SK-N-SH (cell line): Measurements from ENCODE around the gene HAUS6. TPM values are rescaled to one million over a fixed set of nuclear protein-coding genes. Genes with fewer than 3 reads are reported as not detected.

Source experiments
- CTCF ChIA-PET: fragments of 300-600, 350-600 bp; formaldehyde crosslinking; extraction: SDS; loops from one replicate; lab custom pipeline; 2021; lab: Yijun Ruan, JAX
- POLR2A ChIA-PET: fragments of 350-600 bp; sonication (Branson Sonifier 250); formaldehyde crosslinking; extraction: SDS; loops from one replicate; lab custom pipeline; 2020; ENCODE audit warnings: antibody characterized with exemption, inconsistent platforms; lab: Yijun Ruan, JAX
- DNase-seq: peaks from one replicate; pipeline ENCODE4 v3.0.0; 2012
- H2AFZ ChIP-seq: fragments of 200-600 bp; sonication (generic); 2 replicates; pipeline ENCODE4 v1.8.1; 2016; ENCODE audit warnings: antibody characterized with exemption, mild to moderate bottlenecking, low read depth
- H3F3A ChIP-seq: fragments of 200-600 bp; sonication (generic); replicated peaks from 2 replicates; pipeline ENCODE3; 2016; ENCODE audit warnings: antibody characterized with exemption, mild to moderate bottlenecking; ENCODE audit not compliant: insufficient read depth
- H3K27ac ChIP-seq, 2 experiments: fragments of 200-500 bp in 1 of 2; fragments of 200-600 bp in 1 of 2; sonication (Bioruptor generic) in 1 of 2; sonication (generic), shearing (Covaris generic) in 1 of 2; 2 replicates each; pipeline versions ENCODE4 v1.5.1 to v1.6.1; 2014 to 2016; ENCODE audit warnings: low read depth in 2 of 2, inconsistent platforms in 1 of 2, low read length in 1 of 2, mild to moderate bottlenecking in 1 of 2, mixed read lengths in 1 of 2
- H3K27me3 ChIP-seq: fragments of 200-600 bp; sonication (generic), shearing (Covaris generic); 2 replicates; pipeline ENCODE4 v1.6.1; 2016; ENCODE audit warnings: mixed run types; ENCODE audit not compliant: insufficient read depth
- H3K36me3 ChIP-seq, 2 experiments: fragments of 200-500 bp in 1 of 2; fragments of 200-600 bp in 1 of 2; sonication (Bioruptor generic) in 1 of 2; sonication (generic) in 1 of 2; replicated peaks in 1 of 2; 2 replicates each; pipeline versions ENCODE3 to v1.5.1; 2014 to 2016; ENCODE audit warnings: low read length in 1 of 2, mild to moderate bottlenecking in 1 of 2; ENCODE audit not compliant: insufficient read depth in 2 of 2, control insufficient read depth in 1 of 2
- H3K4me1 ChIP-seq, 2 experiments: fragments of 200-500 bp in 1 of 2; fragments of 200-600 bp in 1 of 2; sonication (Bioruptor generic) in 1 of 2; sonication (generic), shearing (Covaris generic) in 1 of 2; 2 replicates each; pipeline versions ENCODE4 v1.5.1 to v1.6.1; 2014 to 2016; ENCODE audit warnings: low read depth in 1 of 2, low read length in 1 of 2, mixed run types in 1 of 2; ENCODE audit not compliant: insufficient read depth in 2 of 2, control insufficient read depth in 1 of 2
- H3K4me2 ChIP-seq: fragments of 200-600 bp; sonication (generic), shearing (Covaris generic); 2 replicates; pipeline ENCODE4 v1.6.1; 2017; ENCODE audit warnings: mixed run types
- H3K4me3 ChIP-seq, 2 experiments: fragments of 200-500 bp in 1 of 2; fragments of 200-600 bp in 1 of 2; sonication (Bioruptor generic) in 1 of 2; sonication (generic), shearing (Covaris generic) in 1 of 2; 2 replicates each; pipeline versions ENCODE4 v1.5.1 to v1.8.1; 2014 to 2016; ENCODE audit warnings: low read depth in 2 of 2, inconsistent platforms in 1 of 2, low read length in 1 of 2, mild to moderate bottlenecking in 1 of 2, mixed read lengths in 1 of 2, moderate library complexity in 1 of 2
- H3K79me2 ChIP-seq: fragments of 200-600 bp; sonication (generic); 2 replicates; pipeline ENCODE4 v1.8.1; 2017; ENCODE audit warnings: mild to moderate bottlenecking; ENCODE audit not compliant: insufficient read depth
- H3K9ac ChIP-seq: fragments of 200-600 bp; sonication (generic); 2 replicates; pipeline ENCODE4 v1.6.1; 2017; ENCODE audit warnings: mixed run types
- H3K9me2 ChIP-seq: fragments of 200-600 bp; sonication (generic); 2 replicates; pipeline ENCODE4 v1.6.1; 2017; ENCODE audit warnings: mixed run types
- H3K9me3 ChIP-seq: fragments of 200-600 bp; sonication (generic); 2 replicates; pipeline ENCODE4 v1.6.1; 2017; ENCODE audit warnings: mixed run types, mild to moderate bottlenecking, moderate library complexity
- H4K20me1 ChIP-seq: fragments of 200-600 bp; sonication (generic); 2 replicates; pipeline ENCODE4 v1.6.1; 2017; ENCODE audit warnings: mild to moderate bottlenecking, mixed run types; ENCODE audit not compliant: insufficient read depth
- CTCF ChIP-seq: fragments of 200-600 bp; sonication (generic); IDR thresholded peaks from 2 replicates; pipeline ENCODE4 v1.6.1; 2017; ENCODE audit warnings: antibody characterized with exemption, mild to moderate bottlenecking, moderate library complexity
- ELF1 ChIP-seq: IDR thresholded peaks from 2 replicates; pipeline ENCODE4 v1.4.0; 2012
- FOSL2 ChIP-seq: IDR thresholded peaks from 2 replicates; pipeline ENCODE4 v1.4.0; 2012; ENCODE audit warnings: low read depth, mild to moderate bottlenecking, moderate library complexity, borderline replicate concordance
- FOXJ3 ChIP-seq: sonication (generic); formaldehyde crosslinking; IDR thresholded peaks from 2 replicates; pipeline ENCODE4 v1.5.1; 2020; ENCODE audit warnings: mild to moderate bottlenecking, missing genetic modification reagents
- FOXM1 ChIP-seq: IDR thresholded peaks from 2 replicates; pipeline ENCODE4 v1.4.0; 2012; ENCODE audit warnings: low read depth, mild to moderate bottlenecking
- GABPA ChIP-seq: IDR thresholded peaks from 2 replicates; pipeline ENCODE4 v1.4.0; 2012; ENCODE audit warnings: low read depth, mild to moderate bottlenecking
- MAX ChIP-seq: IDR thresholded peaks from 2 replicates; pipeline ENCODE4 v1.4.0; 2012; ENCODE audit warnings: low read depth
- NFIC ChIP-seq: IDR thresholded peaks from 2 replicates; pipeline ENCODE4 v1.4.0; 2012; ENCODE audit warnings: borderline replicate concordance
- POLR2AphosphoS5 ChIP-seq: IDR thresholded peaks from 2 replicates; pipeline ENCODE4 v1.6.1; 2012; ENCODE audit warnings: low read depth, low read length
- RCOR1 ChIP-seq: fragments of 150-350 bp; IDR thresholded peaks from 2 replicates; pipeline ENCODE4 v1.6.1; 2017; ENCODE audit warnings: antibody characterized with exemption, low read length
- RXRA ChIP-seq: IDR thresholded peaks from 2 replicates; pipeline ENCODE4 v1.4.0; 2012; ENCODE audit warnings: low read depth, mild to moderate bottlenecking, borderline replicate concordance
- TAF1 ChIP-seq: IDR thresholded peaks from 2 replicates; pipeline ENCODE4 v1.6.1; 2012; ENCODE audit warnings: low read depth, mild to moderate bottlenecking, low read length, moderate library complexity, borderline replicate concordance
- TCF12 ChIP-seq: IDR thresholded peaks from 2 replicates; pipeline ENCODE4 v1.4.0; 2012
- TEAD4 ChIP-seq: IDR thresholded peaks from 2 replicates; pipeline ENCODE4 v1.4.0; 2012; ENCODE audit warnings: mild to moderate bottlenecking, borderline replicate concordance; ENCODE audit not compliant: insufficient read depth
- USF2 ChIP-seq: fragments of 150-350 bp; IDR thresholded peaks from 2 replicates; pipeline ENCODE4 v1.6.1; 2017; ENCODE audit warnings: antibody characterized with exemption, low read length, low read depth, borderline replicate concordance
- WGBS: methylation state at CpG from one replicate; pipeline ENCODE4 v1.1.6; 2017; ENCODE audit warnings: low lambda C conversion rate; 5-methylcytosine and 5-hydroxymethylcytosine counted together
- polyA plus RNA-seq, 3 experiments: library from polyadenylated mRNA; depleted of rRNA; stranded (reverse); fragments of >200 nt; gene quantifications; 2 replicates each; pipeline ENCODE4 v1.2.3, GENCODE V29; 2012
- TF ChIP-seq, protein P1 (sequence below): IDR thresholded peaks from 2 replicates; pipeline ENCODE4; 2012
- TF ChIP-seq, protein P2 (sequence below): fragments of 150-350 bp; IDR thresholded peaks from 2 replicates; pipeline ENCODE4 v1.6.1; 2016; ENCODE audit warnings: mild to moderate bottlenecking, low read depth, low read length

Gene HAUS6
- polyA plus RNA-seq, 1 of the 3 experiments (the other 2 are of a cell fraction): 4.7 TPM

DNA sequence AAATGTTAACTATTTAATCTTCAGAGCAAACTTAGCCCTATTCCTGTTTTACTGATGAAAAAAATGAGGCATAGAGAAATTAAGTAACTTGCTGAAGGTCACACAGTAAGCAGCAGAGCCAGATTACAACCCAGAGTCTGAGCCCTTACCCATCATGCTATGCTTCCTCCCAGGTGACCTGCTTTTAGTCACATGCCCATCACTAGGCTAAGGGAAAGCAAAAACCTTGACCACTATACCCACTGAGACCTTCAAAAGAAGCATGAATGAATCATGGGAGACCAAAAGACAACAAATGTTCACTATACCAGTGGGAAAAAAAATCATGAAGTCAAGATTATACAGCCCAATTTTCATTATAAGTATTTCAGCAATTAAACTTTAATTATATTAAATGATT, 5.3 kb upstream of the HAUS6 start (continued):
- TF ChIP-seq, protein P1, sequence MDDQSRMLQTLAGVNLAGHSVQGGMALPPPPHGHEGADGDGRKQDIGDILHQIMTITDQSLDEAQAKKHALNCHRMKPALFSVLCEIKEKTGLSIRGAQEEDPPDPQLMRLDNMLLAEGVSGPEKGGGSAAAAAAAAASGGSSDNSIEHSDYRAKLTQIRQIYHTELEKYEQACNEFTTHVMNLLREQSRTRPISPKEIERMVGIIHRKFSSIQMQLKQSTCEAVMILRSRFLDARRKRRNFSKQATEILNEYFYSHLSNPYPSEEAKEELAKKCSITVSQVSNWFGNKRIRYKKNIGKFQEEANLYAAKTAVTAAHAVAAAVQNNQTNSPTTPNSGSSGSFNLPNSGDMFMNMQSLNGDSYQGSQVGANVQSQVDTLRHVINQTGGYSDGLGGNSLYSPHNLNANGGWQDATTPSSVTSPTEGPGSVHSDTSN: no peak
- TF ChIP-seq, protein P2, sequence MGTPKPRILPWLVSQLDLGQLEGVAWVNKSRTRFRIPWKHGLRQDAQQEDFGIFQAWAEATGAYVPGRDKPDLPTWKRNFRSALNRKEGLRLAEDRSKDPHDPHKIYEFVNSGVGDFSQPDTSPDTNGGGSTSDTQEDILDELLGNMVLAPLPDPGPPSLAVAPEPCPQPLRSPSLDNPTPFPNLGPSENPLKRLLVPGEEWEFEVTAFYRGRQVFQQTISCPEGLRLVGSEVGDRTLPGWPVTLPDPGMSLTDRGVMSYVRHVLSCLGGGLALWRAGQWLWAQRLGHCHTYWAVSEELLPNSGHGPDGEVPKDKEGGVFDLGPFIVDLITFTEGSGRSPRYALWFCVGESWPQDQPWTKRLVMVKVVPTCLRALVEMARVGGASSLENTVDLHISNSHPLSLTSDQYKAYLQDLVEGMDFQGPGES: no peak
- TF ChIP-seq RXRA: no peak
- TF ChIP-seq, all 33 proteins: peak for 0

GRCh38 chr9:19104515-19105282, 2.0 kb upstream of the HAUS6 start:
- POLR2A ChIA-PET: interaction anchor here (0.7 kb wide), 1 partner anchor 20 kb away, joined by 3 read pairs; no protein-coding TSS in a partner anchor
- Histone ChIP-seq H3K27me3 (no peaks in the 10 kb centered on the region), H3K9ac (no peak overlapping the region), H3F3A (peaks cover 16% of the 10 kb centered on the region), H3K79me2 (peaks cover 30% of the 10 kb centered on the region), H3K4me2 (no peak overlapping the region), H2AFZ (no peak overlapping the region), H3K4me3 (no peak overlapping the region), H3K36me3 (peaks cover 0 to 5% of the 10 kb centered on the region in 2 experiments), H3K4me1 (peaks cover 0 to 3% of the 10 kb centered on the region in 2 experiments; a peak in 1 of 4 replicates), H3K9me3 (no peaks in the 10 kb centered on the region), H3K9me2 (no peaks in the 10 kb centered on the region), H3K27ac (no peak overlapping the region), H4K20me1 (no peaks in the 10 kb centered on the region)
- WGBS: 82% methylated on average over 14 of the region's 14 CpGs
- CTCF ChIA-PET: no interaction called here
- DNase-seq: no peak
- TF ChIP-seq NFIC: no peak

DNA sequence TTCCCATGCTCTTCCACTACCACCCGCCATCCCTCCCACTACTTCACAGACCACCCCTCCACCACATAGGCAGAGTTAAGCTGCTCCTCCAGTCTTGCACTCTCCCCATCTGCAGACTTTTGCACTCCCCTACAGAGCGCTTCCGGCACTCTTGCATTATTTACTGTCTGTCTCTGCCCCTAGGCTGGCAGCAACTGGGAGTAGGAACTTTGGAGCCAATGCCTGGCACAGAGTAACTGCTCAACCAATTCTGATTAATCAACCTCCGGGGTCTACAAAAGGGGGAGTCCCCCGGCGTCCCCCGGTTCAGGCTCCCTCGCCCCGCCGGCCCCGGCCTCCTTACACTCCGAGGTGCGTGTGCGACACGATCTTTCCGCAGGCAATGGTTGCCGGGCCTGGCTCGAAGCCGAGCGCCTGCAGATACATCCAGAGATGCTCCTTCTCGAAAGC, 498 bp downstream of the HAUS6 start:
- ChIA-PET CTCF (no interaction called here), POLR2A (no interaction called here)
- Histone ChIP-seq H3F3A (peaks cover 9% of the 10 kb centered on the region), H3K79me2 (peaks cover 55% of the 10 kb centered on the region), H3K27me3 (no peaks in the 10 kb centered on the region), H3K4me2 (peak overlapping the region; percentile 87), H3K9me3 (no peaks in the 10 kb centered on the region), H3K9me2 (no peaks in the 10 kb centered on the region), H3K4me3 (peak overlapping the region; percentile 65 to 83), H4K20me1 (no peaks in the 10 kb centered on the region), H3K36me3 (peaks cover 0 to 9% of the 10 kb centered on the region in 2 experiments), H2AFZ (peak overlapping the region; percentile 42), H3K9ac (peak overlapping the region; percentile 84), H3K27ac (peak overlapping the region; percentile 47 to 62), H3K4me1 (peaks cover 0 to 3% of the 10 kb centered on the region in 2 experiments; a peak in 1 of 4 replicates)
- 0% methylated on average over 4 of the region's 21 CpGs for whole genome bisulfite sequencing
- DNase-seq: peak; percentile 60
- TF ChIP-seq TAF1 (no peak; the same call in 1 of the 2 replicates), POLR2AphosphoS5 (no peak), CTCF (no peak), USF2 (no peak), TEAD4 (no peak), TCF12 (no peak), GABPA (no peak), FOSL2 (no peak), MAX (0 out of 2 replicates have a peak, but pooled peaks have one; percentile 6), ELF1 (no peak), FOXJ3 (CRISPR knock-in tag) (no peak), RCOR1 (no peak), FOXM1 (no peak)
- TF ChIP-seq, protein P1: no peak
